ENCODE measurements around the gene BFSP2.

The BFSP2 gene

DNA sequence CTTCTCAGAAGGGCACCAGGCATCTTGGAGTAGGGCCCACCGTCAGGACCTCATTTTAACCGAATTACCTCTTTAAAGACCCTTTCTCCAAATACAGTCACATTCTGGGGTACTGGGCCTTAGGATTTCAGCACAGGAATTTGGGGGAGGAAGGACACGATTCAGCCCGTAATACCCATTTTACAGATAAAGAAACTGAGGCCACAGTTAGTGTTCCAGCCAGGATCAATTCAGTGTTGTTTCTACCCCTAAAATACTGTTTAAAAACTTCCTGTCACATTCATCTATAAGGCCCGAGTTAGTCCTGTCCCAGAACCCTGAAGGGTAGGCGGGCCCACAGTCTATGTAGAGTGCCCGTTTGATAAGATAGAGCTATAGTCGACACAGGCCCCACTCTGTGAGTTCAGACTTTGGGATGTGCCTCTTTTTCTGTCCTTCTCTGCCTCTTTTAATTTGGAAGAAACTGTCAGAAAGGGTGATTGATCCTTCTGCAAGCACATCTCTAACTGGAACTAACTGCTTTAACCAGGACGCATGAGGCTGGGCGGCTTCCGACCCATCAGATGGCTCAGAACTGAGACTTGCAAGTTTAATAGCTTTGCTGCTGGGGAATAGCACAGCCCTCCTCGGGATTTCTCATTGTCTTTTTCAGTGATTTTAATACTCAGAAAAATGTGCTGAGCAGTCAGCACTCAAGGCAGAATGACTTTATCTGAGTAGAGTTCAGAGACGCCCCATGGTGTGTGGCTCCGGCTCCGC is 19.5 kb downstream of the BFSP2 start:
- no peak for DNase-seq

DNA sequence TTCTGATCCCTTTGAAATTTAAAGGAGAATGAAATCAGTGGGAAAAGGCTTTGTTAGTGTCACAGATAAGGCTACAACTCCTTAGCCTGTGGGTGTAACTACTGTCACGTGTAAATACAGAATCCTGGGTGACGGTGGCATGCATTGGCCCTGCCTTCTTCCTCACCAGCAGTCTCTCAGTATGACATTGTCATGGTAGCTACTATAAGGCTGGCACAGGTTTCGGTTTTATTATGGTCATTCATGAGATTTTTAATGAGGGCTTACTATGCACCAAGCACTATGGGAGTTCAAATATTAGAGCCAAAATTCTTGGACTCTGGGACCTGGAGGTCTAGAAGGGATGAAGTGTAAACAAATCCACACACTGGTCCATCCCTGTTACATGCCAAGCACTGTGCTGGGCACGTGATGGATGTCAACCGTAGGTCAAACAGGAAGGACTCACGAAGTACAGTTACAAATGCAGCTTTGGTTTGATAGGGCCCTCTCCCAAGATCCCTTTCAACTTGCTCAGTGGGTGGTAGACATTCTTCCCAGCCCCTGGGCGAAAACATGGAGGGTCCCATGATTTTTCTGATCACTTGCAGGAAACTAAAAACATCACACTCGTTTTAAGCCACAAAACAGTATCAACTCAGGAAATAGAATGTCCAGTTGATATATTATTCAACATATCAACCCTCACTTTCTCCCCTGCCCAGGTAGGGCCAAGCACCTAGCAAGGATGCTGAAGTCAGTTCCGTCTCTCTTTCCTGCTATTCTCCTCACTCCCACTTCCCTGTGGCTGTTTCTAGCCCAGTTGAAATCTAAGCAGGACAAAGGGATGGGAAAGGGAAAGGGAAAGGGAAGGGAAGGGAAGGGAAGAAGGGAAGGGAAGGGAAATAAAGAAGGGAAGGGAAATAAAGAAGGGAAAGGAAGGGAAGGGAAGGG is 25.3 kb downstream of the BFSP2 start:
- no peak for DNase-seq

DNA sequence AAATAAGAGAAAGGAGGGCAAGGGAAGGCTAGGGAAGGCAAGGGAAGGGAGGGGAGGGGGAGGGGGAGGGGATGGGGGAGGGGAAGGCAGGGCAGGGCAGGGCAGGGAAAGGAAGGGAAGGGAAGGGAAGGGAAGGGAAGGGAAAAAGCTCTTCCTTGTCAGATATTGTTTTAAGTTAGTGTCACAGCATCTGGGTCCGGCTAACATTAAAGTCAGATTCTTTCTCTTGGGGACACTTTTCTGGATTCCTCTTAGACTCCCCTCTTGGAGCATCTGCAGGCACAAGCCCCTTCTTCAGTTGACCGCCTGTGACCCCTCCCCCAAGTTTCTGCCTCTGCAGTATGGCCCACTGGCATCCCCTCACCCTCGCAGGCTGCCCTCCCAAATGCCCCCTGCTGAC is 26.0 kb downstream of the BFSP2 start:
- DNase-seq = no peak

DNA sequence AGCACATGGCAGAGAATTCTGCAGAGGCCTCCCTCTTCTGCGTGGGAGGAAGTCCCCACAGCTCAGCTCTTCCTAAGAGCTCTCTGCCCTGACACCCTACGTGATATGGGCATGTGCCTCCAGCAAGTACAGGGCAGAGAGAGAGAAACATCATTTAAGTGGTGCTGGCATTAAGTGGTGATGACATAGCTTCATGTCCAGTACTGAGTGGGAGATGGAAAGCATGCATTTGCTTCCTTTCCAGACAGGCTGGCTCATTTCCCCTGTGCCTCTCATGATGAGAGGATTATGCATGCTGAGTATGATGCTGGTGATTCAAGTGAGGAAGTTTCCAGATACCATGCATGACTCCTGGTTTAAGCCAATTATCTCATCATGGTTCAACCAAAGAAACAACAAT is 26.9 kb downstream of the BFSP2 start:
- peak; percentile 52 for DNase-seq

DNA sequence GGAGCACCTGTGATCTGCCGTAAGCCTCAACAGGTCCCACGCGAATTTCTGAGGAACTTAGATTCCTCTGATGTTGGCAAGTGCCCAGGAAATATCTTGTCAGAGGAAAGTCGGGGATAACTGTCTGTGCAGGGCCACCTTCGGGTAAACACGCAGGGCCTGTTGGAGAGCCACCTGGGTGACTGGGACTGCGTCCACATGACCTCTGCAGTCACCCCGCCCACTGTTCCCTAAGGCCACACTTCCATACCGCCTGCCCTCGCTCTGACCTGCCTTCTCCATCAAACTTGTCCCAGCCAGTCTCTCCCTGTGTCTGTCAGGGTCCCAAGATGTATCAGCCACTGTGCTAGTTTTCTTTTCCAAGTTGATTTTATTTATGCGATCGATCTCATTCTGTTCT is 28.7 kb downstream of the BFSP2 start:
- no peak for DNase-seq

DNA sequence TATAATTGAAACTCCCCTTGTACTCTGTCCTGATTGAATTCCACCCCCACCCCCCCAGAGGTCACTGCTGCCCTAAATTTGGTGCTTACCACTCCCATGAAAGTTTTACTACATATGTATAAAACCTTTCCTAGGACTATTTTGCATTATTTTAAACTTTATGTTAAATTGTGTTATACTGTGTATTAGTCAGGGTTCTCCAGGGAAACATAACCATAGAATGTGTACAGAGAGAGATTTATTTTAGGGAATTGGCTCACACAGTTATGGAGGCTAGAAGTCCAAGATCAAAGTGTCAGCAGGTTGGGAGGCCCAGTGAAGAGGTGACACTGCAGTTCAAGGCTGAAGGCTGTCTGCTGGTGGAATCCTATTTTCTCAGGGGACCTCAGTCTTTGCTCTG is 29.2 kb downstream of the BFSP2 start:
- DNase-seq = no peak

DNA sequence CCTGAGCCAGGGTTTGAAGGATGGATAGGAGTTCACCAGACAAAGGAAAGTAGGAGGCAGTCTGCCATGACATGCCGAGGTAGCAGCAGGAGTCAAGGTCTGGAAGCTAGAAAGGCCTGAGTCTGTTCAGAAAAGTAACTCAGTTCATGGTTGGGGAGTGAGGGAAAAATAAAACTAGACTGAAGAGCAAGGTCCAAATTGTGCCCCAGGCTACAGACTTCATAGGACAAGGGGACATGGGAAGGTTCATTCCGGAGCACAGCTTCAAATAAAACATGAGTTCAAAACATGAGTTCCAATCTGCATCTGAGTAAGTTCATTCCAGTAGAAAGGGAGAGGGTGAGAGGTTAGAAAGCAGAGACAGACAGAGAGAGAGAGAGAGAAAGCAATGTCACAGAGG is 39.7 kb downstream of the BFSP2 start:
- no peak for DNase-seq

DNA sequence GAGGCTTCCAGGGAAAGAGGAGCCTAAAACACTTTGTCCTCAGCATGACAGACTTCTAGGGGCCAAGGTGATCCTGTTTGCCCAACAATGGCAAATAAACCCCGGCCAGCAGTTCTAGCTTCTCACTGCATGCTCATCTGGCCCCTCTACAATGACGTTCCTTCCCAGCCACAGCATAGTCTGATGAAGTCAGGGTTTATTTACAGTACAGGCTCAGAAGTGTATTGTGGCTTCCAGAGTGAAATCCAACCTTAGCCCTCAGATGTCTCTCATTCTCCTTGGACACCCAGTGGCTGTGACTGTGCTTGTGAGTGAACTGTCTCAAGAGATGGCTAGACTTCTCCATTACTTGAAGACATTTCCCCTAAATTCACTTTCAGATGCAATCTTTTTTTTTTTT is 40.8 kb downstream of the BFSP2 start:
- DNase-seq = no peak

DNA sequence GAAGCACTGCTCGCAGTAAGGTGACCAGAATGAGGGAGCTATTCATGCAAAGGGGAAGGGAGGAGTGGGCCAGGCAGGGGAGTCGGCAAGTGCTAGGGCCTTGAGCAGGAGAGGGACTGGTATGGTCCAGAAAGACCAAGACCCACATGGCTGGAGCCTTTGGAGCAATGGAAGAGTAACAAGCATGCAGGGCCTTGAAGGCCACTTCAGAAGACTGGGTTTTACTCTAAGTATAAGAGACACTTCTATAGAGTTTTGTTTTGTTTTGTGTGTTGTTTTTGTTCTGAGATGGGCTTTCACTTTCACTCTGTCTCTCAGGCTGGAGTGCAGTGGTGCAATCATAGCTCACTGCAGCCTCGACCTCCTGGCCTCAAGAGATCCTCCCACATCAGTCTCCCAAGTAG is 42.0 kb downstream of the BFSP2 start:
- no peak for DNase-seq

DNA sequence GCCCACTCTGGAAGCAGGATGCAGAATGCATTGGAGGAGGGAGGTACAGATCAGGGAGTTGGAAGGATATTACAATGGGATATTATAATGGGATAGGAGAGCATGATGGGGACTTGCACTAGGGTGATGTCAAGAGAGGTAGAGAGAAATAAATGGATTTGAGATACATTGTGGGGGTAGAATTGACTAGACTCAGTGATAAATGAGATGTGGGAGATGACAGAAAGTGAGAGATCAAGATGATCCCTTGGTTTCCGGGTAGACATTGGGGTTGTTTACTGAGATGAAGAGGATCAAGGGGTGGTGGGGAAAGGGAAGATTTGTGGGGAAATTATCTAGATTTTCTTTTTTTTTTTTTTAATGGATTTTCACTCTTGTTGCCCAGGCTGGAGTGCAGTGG is 42.7 kb downstream of the BFSP2 start:
- no peak for DNase-seq

DNA sequence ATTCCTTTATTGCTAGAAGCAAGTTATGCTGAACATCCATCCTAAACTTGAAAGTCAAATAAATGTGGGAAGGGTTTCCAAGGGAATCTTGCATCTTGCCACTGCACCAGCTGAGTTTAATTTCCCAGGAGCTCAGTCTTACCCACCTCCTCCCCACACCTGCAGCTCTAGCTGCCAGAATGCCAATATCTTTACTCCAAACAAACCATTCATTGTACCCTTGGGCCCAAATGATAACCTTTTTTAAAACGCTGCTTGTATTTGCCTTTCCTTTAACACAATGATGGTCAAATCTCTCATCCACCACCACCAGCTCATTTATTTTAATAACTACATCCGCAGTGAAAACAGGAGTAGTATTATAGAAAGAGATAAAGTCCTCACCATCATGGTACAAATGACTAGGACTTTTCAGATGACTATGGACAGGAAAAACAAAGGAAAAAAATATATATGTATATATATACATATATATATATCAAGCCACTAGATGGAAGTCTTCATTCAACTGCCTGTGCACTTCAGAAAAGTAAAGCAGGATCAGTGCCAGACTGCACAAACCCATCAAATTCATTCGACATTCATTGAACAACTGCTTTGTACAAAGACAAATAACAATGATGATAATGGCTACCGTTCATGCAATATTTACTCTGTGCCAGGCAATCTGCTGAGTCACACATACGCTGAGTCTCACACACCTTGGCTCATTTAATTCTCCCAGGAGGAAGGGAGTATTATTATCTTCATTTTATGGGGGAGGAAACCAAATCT is 44.0 kb downstream of the BFSP2 start:
- peak; percentile 39 for DNase-seq

DNA sequence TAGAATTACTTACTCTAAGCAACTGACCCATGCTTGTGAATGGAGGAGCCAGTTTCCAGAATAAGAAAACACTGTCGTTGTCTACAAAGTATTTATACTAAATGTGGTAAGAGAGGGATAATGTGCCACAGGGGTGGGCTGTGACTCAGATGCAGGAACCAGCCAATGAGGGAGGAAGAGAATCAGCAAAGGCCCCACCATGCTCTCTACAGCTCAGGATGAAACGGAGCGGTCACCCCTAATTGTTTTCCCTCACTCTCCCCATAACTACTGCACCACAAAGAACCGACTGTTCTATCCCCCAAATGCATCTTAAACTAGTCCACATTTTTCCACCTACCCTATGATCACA is 44.5 kb downstream of the BFSP2 start:
- no peak for DNase-seq

DNA sequence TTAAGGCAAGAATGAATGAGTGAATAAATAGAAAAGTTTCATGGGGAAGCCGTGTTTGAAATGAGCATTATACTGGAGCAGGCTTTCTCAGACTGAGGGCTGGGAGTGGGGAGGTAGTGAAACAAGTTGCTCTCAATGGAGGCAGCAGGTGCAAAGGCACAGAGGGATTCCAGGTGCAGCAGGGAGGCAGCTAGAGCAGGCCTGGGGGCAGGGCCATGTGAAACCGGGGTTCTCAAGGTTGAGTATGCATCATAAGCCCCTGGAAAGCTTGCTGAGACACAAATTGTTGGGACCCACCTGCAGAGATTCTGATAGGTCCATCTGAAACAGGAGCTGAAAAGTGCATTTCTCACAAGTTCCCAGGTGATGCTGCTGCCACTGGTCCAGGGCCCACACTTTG is 45.3 kb downstream of the BFSP2 start:
- no peak for DNase-seq

DNA sequence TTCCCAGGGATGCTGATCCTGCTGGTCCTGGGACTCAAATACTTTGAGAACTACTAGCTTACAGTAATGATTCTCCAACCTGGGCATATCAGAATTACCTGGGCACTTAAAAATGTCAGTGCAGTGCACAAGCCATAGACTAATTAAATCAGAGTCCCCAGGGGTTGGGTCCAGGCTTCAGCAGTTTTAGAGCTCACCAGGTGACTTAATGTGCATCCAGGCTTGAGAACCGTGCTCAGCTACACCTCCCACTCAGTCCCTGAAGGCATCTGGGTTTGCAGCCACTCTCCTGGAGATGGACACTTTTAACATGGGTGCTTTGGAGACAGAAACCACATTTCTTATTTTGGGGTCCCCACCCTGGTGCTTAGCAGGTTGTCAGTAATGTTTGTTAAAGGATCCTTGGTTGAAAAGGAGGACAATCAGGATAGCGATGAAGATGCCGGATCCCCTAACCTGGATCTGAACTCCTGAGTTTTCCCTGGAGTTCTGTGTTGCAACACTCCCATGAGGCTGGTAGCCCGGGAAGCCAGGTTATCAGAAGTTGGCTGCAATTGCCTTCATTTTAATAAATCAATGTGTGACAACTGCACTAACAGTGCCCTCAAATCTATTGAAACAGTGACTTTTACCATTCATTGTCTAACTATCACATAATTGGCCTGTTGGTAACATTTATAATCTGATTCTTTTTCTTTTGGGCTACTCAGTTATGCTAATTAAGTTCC is 48.1 kb downstream of the BFSP2 start:
- DNase-seq = no peak

DNA sequence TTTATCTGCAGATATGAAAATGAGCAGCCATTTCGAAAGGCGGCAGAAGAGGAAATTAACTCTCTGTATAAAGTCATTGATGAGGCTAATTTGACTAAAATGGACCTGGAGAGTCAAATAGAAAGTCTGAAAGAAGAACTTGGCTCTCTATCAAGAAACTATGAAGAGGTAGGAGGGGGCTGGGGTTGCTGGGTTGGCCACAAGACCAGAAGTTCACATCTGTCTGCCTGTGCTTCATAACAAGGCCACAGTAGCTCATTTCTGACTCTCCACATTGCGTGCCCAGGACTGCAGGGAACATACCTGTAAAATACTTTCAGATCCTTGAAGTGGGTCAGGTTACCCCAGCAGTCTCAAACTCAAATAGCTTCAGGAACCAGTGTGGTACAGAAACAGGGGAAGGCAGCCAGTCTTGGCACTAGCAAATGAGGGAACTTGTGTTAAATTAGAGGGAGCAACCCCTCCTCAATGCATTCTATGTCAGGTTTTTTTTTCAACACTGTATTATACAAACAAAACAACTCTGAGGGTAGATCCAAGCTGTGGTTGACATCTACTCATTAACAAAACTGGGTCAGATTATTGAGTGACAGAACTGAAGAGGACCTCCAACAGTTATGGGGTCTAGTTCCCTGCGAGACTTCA is 48.7 kb downstream of the BFSP2 start:
- no peak for DNase-seq

DNA sequence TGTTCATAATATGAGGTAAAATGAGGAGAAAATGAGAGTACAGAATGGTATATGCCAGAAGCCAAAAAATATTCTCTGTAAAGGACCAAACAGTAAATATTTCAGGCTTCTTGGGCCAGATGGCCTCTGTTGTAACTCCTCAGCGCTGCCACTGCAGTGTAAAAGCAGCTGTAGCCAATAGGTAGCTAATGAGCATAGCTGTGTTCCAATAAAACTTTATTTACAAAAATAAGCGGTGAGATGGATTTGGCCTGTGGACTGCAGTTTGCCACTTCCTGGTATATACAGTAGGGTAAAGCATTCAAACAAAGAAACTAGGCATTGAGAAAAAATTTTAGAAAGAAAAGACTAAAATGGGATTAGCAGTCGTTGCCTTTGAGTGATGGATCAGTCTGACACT is 51.5 kb downstream of the BFSP2 start:
- no peak for DNase-seq

DNA sequence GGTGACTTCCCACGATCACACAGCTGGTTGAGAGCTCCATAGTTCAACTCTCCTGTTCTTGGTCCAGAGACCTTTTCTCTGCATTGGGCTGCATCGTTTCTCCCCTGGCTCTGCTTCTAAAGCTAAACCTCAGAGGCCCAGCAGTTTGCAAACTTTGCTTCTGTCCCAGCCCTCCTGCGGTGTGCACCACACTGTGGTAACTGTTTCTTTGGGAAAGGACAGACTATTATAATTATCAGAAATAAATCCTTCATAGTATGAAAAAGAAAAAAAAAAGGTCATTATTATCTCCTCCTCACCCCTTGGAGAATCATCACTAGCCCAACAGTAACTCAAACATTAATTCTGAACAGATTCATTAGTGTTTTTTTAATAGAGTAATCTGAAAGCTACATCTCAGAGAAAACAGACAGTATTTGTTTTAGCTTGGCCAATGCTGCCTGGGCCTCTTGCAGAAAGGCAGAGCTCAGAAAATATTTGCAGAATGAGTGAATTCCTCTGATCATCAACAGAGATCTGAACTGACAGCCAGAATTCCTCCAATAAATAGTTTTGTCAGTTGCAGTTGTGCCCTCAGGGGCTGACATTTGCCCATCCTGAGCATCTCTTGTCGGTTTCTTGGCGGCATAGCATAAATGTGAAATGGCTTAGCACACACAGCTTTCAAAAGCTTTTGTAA is 52.9 kb downstream of the BFSP2 start:
- DNase-seq = peak; percentile 72

DNA sequence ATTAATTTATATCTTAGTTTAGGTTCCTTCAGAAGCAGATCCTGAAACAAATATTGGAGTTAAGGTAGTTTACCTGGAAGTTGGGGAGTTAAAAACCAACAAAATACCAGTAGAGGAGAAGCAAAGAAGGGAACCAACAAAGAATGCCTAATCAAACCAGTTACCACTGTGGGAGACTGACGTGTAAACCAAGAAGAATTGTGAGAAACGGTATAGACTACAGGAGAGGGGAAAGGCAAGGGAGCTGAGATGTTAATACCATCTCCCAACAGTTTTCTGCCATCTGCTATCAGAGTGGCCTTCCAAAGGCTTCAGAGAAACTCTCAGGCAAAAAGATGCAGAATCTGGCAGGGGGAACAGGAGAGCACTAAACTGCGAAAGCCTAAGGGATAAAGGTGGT is 53.5 kb downstream of the BFSP2 start:
- no peak for DNase-seq

DNA sequence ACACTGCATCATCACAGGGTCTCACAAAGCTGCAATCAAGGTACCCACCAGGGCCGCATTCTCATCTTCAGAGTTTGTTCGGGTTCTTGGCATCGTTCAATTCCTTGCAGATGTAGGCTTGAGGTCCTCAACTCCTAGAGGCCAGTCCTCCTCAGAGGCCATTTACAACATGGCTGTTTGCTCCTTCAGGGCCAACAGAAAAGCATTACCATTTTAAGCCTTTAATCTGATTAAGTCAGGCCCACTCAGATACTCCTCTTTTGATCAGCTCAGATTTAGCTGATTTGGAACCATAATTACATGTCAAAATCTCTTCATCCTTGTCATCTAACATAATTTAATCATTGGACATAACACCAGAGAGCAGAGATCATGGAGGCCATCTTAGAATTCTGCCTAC is 55.4 kb downstream of the BFSP2 start:
- no peak for DNase-seq

DNA sequence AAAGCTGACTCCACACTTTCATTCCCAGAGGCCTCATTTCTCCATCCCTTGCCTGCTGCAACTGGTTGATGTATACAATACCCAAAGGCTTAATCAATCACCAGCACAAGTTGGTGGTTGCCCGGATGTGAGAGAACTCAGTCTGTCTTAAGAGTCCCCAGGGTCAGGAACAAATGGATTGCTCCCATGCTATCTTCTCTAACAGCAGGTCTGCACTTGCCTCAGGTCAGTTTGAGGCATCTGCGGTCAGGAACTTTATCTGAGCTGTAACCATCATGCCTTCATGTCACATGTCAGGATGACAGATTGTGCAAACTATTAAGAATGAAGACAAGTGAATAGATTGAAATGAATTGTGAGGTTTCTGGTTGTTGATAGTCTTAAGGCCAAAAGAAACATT is 56.1 kb downstream of the BFSP2 start:
- DNase-seq = no peak

DNA sequence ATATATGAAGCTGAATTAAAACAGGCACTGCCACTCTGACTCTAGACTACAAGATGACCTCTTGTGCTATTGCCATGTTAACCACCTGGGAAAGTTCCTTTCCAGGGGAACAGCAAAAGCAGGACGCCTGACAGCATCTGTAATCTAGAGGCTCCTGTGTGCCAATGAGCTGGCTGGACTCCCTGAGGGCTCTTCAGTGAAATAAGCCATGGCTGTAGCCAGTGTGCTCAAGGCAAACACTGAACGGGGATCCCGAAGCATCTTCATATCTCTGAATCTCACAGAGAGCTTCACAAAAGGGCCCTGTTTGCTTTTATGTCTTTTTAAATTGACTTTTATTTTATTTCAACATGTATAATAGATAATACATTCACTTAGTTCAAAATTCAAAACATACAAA is 57.2 kb downstream of the BFSP2 start:
- DNase-seq = no peak

Data from fibroblast of skin of scalp (primary cell).